H7 (cell line): ENCODE measurements around the gene TMEM232. TPM values are rescaled to one million over a fixed set of nuclear protein-coding genes. Genes with fewer than 3 reads are reported as not detected.
"Not testable (repeated sequence)": the region's sequence is repeated elsewhere in the genome, so short reads cannot be mapped to it uniquely, and the experiment has no call there.

ENCODE experiments used
- DNase-seq: peaks from one replicate; pipeline ENCODE4 v3.0.0; 2012
- H3K27me3 ChIP-seq: 2 replicates; pipeline ENCODE4 v1.6.0; 2011; ENCODE audit warnings: mild to moderate bottlenecking, low read length; ENCODE audit not compliant: control insufficient read depth, insufficient read depth
- H3K36me3 ChIP-seq: replicated peaks from 2 replicates; pipeline ENCODE4 v1.5.1; 2011; ENCODE audit warnings: low read length; ENCODE audit not compliant: control insufficient read depth, insufficient read depth
- H3K4me3 ChIP-seq: 2 replicates; pipeline ENCODE4 v1.5.1; 2011; ENCODE audit warnings: low read depth, mild to moderate bottlenecking, control low read depth, low read length, moderate library complexity; ENCODE audit not compliant: insufficient read depth
- total RNA-seq: library from RNA; depleted of rRNA; stranded (reverse); fragments of >200 nt; shearing (Covaris generic); gene quantifications from 2 replicates; pipeline ENCODE4 v1.2.3, GENCODE V29; 2014

TMEM232 gene
- total RNA-seq, 1 experiment from 2014 or later: 1.0 TPM

- no peaks in the 10 kb centered on the region for H3K36me3 ChIP-seq
- DNase-seq: no peak
- H3K4me3 ChIP-seq: no peak overlapping the region
- no peaks in the 10 kb centered on the region for H3K27me3 ChIP-seq
Observed at GRCh38 chr5:110681953-110682352, 44.5 kb downstream of the TMEM232 start.

GRCh38 chr5:110681109-110681508 lies 45.4 kb downstream of the TMEM232 start:
- Histone ChIP-seq H3K4me3 (no peak overlapping the region), H3K27me3 (no peaks in the 10 kb centered on the region), H3K36me3 (no peaks in the 10 kb centered on the region)
- no peak for DNase-seq

- not testable (repeated sequence) for H3K27me3 ChIP-seq, DNase-seq, H3K4me3 ChIP-seq, H3K36me3 ChIP-seq
Observed at GRCh38 chr5:110676554-110676953, 49.9 kb downstream of the TMEM232 start.

- Histone ChIP-seq H3K36me3 (no peaks in the 10 kb centered on the region), H3K27me3 (no peaks in the 10 kb centered on the region), H3K4me3 (no peak overlapping the region)
- no peak for DNase-seq
Observed at GRCh38 chr5:110665184-110665726, 61.2 kb downstream of the TMEM232 start.

- Histone ChIP-seq H3K4me3 (no peak overlapping the region), H3K27me3 (no peaks in the 10 kb centered on the region), H3K36me3 (no peaks in the 10 kb centered on the region)
- DNase-seq: no peak
Observed at GRCh38 chr5:110663525-110663924, 62.9 kb downstream of the TMEM232 start.

GRCh38 chr5:110658006-110658405 lies 68.5 kb downstream of the TMEM232 start:
- no peaks in the 10 kb centered on the region for H3K36me3 ChIP-seq
- no peaks in the 10 kb centered on the region for H3K27me3 ChIP-seq
- no peak for DNase-seq
- H3K4me3 ChIP-seq: no peak overlapping the region

- Histone ChIP-seq H3K36me3 (no peaks in the 10 kb centered on the region), H3K4me3 (no peak overlapping the region), H3K27me3 (no peaks in the 10 kb centered on the region)
- DNase-seq: no peak
Observed at GRCh38 chr5:110653231-110653970, 73.1 kb downstream of the TMEM232 start.

- H3K36me3 ChIP-seq: no peaks in the 10 kb centered on the region
- no peak overlapping the region for H3K4me3 ChIP-seq
- DNase-seq: no peak
- H3K27me3 ChIP-seq: no peaks in the 10 kb centered on the region
Observed at GRCh38 chr5:110651507-110651906, 75.0 kb downstream of the TMEM232 start.

GRCh38 chr5:110644357-110644756 lies 82.1 kb downstream of the TMEM232 start:
- DNase-seq: no peak
- Histone ChIP-seq H3K36me3 (no peaks in the 10 kb centered on the region), H3K4me3 (no peak overlapping the region), H3K27me3 (no peaks in the 10 kb centered on the region)

- DNase-seq: no peak
- H3K4me3 ChIP-seq: no peak overlapping the region
- H3K36me3 ChIP-seq: no peaks in the 10 kb centered on the region
Observed at GRCh38 chr5:110638970-110639902, 87.2 kb downstream of the TMEM232 start.

GRCh38 chr5:110634475-110634874 lies 92.0 kb downstream of the TMEM232 start:
- H3K36me3 ChIP-seq: no peaks in the 10 kb centered on the region
- no peaks in the 10 kb centered on the region for H3K27me3 ChIP-seq
- DNase-seq: no peak
- no peak overlapping the region for H3K4me3 ChIP-seq

More at GRCh38 chr5:110638970-110639902, 87.2 kb downstream of the TMEM232 start:
- no peaks in the 10 kb centered on the region for H3K27me3 ChIP-seq

GRCh38 chr5:110631236-110631635 lies 95.2 kb downstream of the TMEM232 start:
- Histone ChIP-seq H3K27me3 (no peaks in the 10 kb centered on the region), H3K36me3 (no peaks in the 10 kb centered on the region), H3K4me3 (no peak overlapping the region)
- no peak for DNase-seq

GRCh38 chr5:110630350-110630749 lies 96.1 kb downstream of the TMEM232 start:
- Histone ChIP-seq H3K27me3 (no peaks in the 10 kb centered on the region), H3K4me3 (no peak overlapping the region), H3K36me3 (no peaks in the 10 kb centered on the region)
- DNase-seq: no peak

GRCh38 chr5:110625376-110625999 lies 101.0 kb downstream of the TMEM232 start:
- H3K4me3 ChIP-seq: no peak overlapping the region
- peak; percentile 1 for DNase-seq
- H3K36me3 ChIP-seq: no peaks in the 10 kb centered on the region
- H3K27me3 ChIP-seq: no peaks in the 10 kb centered on the region
